Limb (tissue), 2 donors: ENCODE results near the gene METTL18.

Source experiments
- DNase-seq, 2 donors: peaks; one replicate each; pipeline ENCODE4 v3.0.0-alpha.2; 2016; ENCODE audit errors: extremely low spot score in 2 of 2

The METTL18 gene

DNA sequence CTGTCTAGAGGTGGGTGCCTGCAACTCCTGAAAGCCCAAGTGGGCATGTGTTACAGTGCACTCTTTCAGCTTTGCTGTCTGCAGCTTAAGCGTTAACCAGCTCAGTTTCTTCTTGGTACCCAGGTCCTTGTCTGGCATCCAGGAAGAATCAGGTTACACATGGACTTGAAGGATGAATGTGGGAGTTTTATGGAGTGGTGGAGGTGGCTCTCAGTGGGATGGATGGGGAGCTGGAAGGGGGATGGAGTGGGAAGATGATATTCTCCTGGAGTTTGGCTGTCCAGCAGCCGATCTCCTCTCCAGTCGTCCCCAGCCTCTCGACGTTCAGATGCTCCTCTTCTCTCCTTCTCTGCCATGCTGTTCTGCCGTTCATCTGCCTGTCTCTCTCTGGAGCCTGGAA, 9.4 kb downstream of the METTL18 start:
- DNase-seq = no peak

DNA sequence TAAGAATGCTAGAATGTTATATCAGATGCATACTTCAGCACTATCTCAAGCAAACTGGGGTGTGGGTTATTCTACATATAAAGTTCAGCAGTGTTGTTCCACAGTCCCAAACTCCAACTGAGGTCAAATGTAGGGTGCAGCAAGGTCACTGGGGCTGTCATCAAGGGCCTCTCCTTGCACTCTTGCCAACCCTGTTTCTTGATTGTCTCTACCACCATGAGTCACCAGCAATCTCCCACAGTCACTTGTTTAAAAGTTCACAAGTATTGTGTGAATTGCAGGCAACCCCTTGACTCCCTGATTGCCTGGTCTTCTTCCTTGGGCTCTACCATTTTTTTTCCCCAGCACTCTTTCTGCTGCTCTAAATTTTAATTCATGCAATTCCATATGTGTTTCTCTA, 10.6 kb downstream of the METTL18 start:
- no peak for DNase-seq

DNA sequence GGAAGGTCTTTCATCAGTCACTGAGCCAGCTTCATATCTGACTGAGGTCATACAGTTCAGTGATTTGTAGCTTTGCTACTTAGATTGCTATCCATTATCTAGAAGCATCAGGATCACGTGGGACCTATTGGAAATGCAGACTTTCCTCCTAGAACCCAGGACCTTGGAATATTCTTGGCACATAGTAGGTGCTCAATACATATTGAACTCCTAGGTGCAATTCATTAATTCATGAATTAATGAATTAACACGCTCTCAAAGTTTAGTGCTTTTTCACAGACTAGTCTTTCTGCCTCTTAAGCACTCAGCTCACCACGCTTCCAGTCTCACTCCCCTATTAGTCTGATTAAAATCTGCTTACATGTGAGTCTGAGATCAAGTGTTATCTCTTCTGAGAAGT, 12.1 kb downstream of the METTL18 start:
- no peak for DNase-seq

DNA sequence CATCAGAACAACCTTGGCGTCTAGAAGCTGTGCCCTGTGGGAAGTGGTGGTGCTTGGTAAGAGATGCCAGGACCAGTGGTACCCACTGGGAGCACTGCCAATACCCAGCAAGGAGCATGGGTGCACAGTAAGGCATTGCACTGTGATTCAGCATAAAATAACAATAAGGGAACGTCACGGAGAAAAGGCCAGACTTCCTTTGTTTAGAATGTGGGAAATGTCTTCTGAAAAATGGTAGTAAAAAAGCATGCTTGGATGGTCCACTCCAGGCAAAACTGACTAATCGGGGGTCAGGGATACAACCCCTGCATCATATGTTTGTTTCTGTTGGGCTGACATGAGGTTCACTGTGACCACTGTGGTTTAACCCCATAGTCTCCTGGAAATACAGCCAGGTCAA, 14.7 kb downstream of the METTL18 start:
- DNase-seq = no peak

DNA sequence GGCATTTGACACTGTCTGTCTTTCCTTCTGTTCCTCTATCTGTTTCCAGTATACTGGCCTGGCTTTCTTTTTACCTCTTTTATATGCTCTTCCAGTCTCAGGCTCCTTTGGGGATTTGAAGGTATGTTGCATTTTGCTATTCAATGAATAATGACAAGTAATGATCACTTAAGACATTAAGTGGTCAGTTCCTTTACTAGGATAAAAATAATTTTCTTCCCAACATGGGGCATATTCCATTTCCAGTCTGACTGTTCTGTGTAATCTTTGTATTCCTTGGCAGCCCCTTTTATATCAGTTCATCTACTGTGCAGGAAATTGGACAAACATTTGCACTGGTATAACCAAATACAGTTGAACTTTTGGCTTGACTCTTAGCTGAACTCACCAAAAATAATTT, 15.6 kb downstream of the METTL18 start:
- no peak for DNase-seq

DNA sequence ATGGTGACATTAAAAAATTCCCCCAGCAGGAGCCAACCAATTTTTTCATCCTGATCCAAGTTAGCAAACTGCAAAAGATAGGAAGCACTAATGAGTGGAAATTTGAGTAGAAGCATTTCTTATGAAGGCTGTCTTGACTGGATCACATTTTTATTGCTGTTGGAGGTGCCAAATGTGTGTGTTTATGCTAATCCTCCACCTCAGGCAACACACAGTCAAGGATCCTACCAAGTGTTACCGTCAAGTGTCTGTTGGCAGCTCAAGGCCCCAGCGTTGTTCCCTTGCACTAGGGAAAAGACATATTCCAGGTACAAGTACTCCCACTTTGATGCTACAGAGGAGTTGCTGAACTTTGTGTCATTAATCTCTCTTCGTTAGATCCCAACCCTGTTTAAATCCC, 18.3 kb downstream of the METTL18 start:
- DNase-seq = no peak

DNA sequence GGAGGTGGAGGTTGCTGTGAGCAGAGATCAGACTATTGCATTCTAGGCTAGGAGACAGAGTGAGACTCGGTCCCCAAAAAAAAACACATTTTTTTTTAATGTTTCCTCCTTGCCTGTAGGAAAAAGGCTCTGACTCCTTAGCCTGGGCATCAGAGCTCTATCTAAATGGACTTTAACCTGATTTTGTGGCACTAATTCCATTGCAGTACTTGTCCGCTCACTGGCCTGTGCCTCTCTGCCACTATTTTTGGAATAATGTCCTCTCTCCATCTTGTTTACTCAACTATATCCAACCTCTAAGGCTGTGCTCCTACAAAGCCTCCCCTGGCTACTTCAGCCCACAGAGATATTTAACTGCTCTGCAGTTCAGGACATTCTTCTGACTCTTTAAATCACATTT, 26.5 kb downstream of the METTL18 start:
- no peak for DNase-seq

DNA sequence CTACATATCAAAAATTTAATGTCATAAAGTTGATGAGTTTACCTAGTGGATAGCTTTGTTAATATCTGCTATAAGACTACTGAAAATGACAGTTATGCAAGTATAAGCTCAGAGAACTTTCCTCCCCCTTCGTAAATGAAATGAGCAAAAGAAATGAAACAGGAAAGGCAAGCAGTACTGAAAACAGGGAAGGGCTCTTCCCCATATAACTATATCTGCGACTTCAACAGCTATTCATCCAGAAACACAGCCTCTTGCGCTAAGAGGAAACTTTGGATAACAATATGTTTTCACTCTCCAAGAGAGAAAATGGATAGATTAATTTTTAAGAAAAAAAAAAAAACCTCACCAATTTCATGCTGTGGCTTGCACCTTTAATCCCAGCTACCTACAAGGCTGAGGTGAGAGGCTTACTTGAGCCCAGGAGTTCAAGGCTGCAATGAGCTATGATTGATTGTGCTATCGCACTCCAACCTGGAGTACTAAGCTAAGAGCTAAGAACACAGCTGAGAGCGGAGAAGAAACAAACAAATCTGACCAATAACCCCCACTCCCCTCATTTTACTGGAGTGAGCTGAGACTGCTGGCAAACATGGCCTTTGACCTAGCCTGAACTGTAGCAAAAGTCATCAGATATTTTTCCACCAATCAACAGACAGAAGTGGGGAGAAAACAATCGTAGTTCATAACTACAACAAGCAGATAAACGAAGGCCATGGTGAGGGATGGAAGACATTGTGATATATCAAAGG, 29.0 kb downstream of the METTL18 start:
- DNase-seq = no peak

DNA sequence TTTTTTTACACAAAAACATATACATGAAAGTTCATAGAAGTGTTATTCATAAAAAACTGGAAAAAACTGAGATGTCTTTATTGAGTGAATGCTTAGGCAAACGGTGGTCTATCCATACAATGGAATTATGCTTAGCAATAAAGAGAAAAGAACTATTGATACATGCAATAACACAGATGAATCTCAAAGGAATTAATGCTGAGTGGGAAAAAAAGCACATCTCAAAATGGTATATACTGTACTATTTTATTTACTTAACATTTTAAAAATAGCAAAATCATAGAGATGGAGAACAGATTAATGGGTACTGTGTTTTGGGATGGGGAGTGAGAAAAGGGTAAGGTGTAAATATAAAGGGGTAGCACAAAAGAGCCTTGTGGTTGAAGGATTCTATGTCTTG, 29.8 kb downstream of the METTL18 start:
- DNase-seq = no peak

DNA sequence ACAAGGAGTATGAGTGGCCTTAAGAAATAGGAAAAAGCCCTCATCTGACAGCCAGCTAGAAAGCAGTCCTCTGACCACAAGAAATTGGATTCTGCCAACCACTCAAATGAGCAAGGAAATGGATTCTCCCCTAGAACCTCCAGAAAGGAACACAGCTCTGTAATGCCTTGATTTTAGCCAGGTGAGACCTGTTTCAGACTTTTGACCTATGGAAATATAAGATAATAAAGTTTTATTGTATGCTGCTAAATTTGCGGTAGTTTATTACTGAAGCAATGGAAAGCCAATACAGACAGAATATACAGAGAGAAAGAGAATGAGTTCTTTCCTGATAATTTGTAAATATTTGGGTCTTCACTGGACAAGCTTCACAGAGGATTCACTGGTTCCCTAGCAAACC, 32.0 kb downstream of the METTL18 start:
- no peak for DNase-seq

DNA sequence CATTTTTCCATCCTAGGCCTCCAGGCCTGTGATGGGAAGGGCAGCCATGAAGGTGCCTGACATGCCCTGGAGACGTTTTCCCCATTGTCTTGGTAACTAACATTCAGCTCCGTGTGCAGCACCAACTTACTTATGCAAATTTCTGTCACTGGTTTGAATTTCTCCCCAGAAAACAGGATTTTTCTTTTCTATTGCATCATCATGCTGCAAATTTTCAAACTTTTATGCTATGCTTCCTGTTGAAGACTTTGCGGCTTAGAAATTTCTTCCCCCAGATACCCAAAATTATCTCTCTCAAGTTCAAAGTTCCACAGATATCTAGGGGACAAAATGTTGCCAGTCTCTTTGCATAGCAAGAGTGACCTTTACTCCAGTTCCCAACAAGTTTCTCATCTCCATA, 35.7 kb downstream of the METTL18 start:
- no peak for DNase-seq

DNA sequence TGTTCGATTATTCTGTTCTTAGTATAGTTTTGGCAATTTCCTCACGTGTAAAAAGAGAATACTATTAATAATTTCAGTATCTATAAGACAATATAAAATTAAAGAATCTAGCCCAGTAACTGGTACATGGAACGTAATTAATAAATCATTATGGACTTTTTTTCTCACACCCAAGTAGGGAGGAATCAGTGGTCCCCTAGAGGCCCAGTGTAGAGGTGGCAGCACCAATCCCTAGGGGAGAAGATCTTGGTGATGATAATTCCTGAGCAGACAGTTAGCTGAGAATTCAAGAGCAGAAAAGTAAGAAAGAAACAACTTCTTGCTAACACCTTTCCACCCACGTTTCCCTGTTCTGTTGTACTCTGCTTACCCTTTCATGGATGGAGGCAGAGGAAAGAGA, 41.2 kb downstream of the METTL18 start:
- no peak for DNase-seq

DNA sequence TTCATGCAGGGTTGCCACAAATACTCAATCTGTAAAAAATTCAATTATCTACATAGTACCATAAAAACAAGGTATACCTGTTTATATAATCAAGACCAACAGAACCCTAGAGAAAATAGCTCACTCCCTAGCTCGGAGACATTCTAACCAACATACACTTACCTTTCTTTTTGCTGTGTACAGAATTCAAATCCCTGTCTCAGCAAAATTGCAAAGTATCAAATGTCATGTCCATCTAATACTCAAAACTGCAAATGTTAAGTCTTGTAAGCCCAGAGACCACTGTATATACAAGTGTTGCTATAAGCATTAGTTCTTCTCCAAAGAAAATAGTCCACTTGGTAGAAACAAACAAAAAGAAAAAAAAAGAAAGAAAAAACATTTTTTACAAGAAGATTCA, 44.7 kb downstream of the METTL18 start:
- DNase-seq = no peak

DNA sequence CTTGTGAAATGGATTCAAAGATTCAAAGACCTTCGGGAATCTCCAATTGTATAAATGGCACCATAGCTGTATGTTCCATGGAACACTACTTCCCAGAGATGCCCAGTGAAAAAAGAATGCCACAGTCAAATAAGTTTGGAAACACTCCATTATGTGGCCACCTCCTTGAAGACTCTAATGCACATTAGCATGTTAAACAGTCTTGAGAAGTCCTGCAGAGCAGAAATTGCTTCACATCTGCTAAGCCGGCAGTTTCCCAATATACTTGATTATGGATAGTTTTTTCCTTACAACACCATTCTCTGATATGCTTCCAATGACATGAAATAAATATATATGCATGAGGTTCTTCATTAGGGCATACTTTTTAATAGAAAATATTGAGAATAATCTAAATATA, 48.2 kb downstream of the METTL18 start:
- DNase-seq = no peak

DNA sequence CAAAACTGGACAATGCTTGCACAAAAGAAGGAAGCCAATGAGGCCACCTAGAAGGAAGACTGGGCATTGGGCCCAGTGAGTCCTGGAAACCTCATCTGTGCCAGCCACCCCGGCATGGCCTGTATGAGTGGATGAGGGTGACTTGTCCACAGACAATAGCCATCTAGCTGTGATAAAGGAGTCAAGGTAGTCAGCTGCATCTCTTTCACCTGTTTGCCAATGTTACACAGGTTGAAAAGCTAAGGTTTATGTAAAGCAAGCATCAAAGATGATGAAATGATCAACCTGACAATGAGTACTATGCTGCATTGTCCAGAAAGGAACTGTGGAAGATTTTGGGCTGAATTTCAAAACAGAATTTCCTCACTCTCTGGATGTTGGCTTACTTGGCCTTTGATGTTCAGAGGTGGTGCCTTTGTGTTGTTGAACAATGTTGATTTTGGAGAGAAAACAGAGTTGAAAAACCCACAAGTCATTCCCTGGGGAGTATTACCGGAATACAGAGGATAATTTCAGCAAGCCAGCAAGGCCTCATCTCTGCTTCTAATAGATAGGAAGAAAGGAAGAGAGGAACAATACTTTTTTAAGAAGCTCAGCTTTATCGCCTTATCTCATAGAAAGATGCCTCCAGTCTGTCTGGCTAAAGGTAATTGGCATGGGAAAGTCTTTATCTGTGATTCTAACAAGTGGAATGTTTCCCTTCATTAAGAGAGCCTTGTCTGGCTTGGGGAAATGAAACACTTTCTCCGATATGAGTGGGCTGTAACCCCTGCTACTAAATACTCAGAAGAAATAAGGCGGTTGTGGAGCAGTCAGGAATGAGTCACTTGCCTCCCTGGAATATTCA, 49.5 kb downstream of the METTL18 start:
- DNase-seq = no peak
